Gastroesophageal sphincter (tissue), 3 donors: Measurements from ENCODE around the gene SLC44A1.

Experiments used
- CTCF ChIP-seq, 4 experiments: fragments of 200-600 bp in 2 of 4; fragments of 450-650 bp in 2 of 4; sonication (generic) in 1 of 4; IDR thresholded peaks; one replicate each; pipeline ENCODE4 v1.5.1; 2017 to 2019; ENCODE audit warnings: antibody characterized with exemption in 4 of 4, mild to moderate bottlenecking in 2 of 4, moderate library complexity in 2 of 4
- EP300 ChIP-seq: sonication (generic); formaldehyde crosslinking; IDR thresholded peaks from one replicate; pipeline ENCODE4 v1.6.1; 2017; ENCODE audit warnings: antibody characterized with exemption, mild to moderate bottlenecking
- POLR2A ChIP-seq, 2 donors: fragments of 450-650 bp; IDR thresholded peaks; one replicate each; pipeline ENCODE4 v1.6.1; 2017; ENCODE audit warnings: antibody characterized with exemption in 2 of 2, mild to moderate bottlenecking in 2 of 2, moderate library complexity in 1 of 2

GRCh38 chr9:105269593-105269992, 25.1 kb downstream of the SLC44A1 start:
- no peak for TF ChIP-seq EP300
- TF ChIP-seq CTCF (IDR thresholded peaks at IDR 0.05), result no peak
- no peak for TF ChIP-seq POLR2A (IDR thresholded peaks at IDR 0.05)
